NCI-H187 treated with DMSO at 0.1 percent for 48 hours (cell line): ENCODE data around the gene RAB31.
"Not testable (repeated sequence)": the region's sequence is repeated elsewhere in the genome, so short reads cannot be mapped to it uniquely, and the experiment has no call there.

Source experiments
- DNase-seq: peaks from one replicate; lab custom pipeline; 2025; lab: John Stamatoyannopoulos, UW

The RAB31 gene

DNA sequence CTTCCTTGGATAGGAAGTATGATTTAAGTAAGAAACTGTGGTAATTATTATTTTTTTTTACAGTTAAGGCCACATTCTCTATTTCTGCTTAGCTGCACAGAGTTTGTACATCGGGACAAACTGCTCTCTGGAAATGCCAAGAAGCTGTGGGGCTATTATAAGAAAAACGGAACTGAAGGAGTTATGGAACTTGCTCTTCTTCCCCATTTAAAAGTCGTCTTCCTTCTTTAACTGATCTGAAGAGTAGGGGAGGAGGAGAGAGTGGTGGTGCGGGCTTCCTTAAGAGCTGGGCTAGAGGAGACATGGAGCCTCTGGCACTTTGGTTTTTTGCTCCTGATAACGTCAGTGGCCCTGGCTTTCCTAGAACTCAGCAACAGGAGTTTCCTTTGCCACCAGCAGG lies 54.4 kb downstream of the RAB31 start:
- DNase-seq, result no peak

DNA sequence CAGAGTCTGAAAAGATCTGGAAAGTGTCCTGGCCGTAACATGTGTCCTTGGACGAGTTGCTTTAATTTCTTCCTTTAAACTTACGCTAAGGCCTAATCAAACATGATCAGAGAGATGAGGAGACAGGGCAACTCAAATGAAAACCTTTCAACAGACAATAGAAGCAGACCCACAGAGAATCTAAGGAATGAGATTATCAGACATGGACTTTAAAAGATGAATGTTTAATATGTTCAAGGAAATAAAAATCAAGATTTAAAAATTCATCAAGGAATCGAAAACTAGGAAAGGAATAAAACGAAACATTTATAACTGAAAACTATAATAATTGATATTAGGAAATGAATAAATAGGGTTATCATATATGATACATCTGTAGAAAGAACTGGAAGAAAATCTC lies 55.1 kb downstream of the RAB31 start:
- DNase-seq, result no peak

GRCh38 chr18:9764011-9764481 lies 55.9 kb downstream of the RAB31 start:
- no peak for DNase-seq

DNA sequence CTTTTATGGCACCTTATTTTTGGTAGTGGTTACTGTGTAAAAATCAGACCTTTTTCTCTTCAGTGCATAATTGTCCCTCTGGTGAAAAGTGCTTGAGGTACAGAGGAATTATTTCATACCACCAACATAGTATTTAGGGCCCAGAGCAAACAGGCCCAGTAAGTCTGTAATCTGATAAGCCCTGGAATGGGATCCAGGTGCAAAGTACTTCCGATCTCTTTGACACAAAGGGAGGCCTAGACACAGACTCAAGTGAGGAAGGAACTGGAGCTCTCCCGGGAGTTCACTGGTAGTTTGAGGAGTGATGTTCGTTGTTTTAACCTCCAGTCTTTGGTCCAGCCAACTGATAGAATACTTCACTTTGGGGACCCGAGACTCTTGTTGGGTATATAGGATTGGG lies 57.4 kb downstream of the RAB31 start:
- no peak for DNase-seq

DNA sequence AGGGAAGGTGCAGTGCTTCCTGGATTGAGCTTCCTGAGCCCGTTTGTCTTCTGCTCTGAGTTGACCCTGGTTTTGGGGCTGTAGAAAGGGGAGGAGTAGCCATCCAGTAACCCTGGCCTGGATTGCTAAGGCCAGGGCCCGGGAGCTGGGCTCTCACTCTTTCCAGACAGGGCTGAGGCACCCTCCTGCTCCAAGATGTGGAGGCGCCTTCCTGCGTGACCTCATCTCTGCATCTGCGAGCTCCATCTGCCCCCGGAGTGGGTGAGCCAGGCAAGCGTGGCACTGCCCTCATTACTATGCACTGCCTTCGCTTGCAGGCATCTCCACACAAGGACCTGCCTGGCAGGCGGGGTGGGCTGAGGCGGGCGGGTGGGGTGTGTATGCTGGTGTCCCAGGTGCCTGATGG lies 58.0 kb downstream of the RAB31 start:
- DNase-seq, result no peak

DNA sequence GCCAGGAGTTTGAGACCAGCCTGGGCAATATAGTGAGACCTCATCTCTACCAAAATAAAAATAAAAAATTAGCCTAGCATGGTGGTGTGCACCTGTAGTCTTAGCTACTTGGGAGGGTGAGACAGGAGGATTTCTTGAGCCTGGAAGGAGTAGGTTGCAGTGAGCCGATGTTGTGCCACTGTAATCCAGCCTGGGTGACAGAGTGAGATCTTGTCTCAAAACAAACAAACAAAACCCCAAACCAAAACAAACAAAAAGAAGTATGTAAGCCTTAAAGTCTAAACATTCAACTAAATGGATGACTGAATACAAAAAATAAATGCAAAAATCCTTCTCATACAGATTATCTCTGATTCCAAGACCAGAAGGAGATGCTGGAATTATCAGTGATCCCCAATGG lies 58.6 kb downstream of the RAB31 start:
- DNase-seq, result no peak

- DNase-seq, result not testable (repeated sequence)
These were observed 60.1 kb downstream of the RAB31 start for GRCh38 chr18:9768071-9768691.

DNA sequence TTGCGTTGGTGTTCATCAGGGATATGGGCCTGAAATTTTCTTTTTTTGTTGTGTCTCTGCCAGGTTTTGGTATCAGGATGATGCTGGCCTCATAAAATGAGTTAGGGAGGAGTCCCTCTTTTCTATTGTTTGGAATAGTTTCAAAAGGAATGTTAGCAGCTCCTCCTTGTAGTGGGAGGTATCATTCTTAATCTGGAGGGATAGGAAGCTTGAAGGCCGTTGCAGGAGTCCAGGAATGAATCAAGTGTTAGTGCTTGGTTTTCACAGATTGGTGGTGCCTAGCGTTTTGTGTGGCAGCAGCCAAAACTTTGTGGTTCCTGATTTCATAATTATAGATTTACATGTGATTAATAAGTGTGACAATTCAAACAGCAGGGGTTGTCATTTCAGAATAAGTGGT lies 62.0 kb downstream of the RAB31 start:
- DNase-seq, result not testable (repeated sequence)

DNA sequence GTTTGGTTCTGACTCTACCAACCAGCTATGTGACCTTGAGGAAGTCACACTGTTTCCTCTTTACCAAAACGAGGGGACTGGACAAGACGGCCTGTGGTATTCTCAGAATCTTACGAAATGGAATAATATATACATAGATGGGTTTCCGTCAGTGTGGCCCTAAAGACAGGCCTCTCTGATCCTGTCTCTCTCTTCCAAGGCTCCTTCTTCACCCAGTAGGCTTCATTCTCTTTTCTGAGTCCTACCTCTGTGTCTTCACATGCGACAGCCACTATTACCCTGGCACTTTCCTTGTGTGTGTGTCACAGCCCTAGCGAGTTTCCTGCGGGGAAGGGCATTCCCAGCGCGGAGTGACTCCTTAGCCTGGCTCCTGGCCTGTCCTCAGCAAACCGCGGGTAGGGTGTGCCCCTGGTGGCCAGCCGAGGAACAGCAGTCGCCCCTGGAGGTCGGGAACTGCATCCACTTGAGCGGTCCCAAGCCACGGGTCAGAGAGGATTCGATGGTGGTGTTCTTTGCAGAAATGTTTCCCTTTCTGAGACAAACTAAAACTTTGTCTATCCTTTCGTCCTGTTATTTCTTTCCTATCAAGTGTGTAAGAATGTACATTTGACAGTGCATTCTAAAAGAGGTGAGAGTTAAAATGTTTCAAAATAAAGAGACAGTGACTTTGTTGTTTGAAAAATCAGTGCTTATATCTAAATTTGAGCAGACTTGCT lies 63.3 kb downstream of the RAB31 start:
- DNase-seq, result no peak

DNA sequence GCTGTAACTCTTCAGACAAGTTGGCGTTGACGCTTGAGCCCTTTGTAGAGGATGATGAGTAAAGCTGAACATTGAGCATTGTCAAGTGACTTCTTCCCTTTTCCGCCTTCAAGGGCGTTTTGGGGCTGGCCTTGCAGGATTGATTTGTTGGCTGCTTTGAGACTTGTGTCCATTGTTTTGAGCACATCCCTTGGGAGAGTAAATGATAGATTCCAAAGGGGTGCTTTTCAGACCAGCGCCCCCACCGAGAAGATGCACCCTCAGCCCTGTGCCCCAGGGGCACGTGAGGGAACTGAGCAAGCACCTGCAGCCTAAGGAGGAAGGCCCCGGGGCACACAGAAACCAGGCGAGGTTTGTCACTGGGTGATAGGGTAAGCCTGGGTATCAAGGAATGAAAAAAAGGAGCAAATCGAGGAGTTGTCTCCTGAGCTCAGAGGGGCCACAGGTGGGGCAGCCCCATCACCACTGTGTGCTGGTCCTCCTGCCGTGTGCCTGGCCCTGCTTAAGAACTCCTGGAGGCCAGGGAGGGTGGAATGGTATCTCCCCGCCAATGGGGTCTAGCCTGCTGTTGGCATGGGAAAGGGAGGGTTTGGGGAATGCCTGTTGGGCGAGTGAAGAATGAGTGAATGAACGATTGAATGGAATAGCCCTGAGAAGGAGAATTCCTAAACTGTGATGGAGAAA lies 64.0 kb downstream of the RAB31 start:
- DNase-seq, result no peak

GRCh38 chr18:9772847-9773677 lies 65.0 kb downstream of the RAB31 start:
- DNase-seq, result no peak

- DNase-seq, result no peak
These were observed 66.0 kb downstream of the RAB31 start for GRCh38 chr18:9774150-9774549.

DNA sequence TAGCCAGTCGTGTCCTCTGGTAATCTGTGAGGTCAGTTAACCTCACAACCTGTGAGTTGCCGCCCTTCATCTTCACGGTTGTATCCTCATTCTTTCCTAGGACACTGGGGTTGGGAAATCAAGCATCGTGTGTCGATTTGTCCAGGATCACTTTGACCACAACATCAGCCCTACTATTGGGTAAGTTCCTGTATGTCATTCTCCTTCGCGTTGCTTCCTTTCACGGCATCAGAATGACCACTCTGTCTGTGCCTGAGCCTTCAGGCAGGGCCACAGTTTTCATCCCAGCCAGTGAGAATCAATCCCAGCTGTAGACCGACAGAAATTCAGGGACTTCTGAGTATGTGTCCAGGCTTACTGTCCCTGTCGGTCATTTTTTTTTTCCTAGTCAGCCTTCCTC lies 67.1 kb downstream of the RAB31 start:
- DNase-seq, result no peak

DNA sequence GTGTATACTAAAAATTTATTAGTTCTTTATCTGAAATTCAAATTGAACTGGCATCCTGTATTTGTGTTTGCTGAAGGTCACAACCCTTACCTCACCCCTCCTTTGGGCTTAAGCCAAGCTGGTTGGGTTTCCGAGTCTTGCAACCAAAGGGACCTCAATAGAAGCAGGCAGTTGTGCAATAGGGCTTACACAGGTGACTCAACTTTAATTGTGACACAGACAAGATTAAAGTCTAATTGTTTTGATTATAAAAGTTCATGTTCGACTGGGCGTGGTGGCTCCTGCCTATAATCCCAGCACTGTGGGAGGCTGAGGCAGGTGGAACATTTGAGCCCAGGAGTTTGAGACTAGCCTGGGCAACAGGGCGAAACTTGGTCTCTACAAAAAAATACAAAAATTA lies 71.5 kb downstream of the RAB31 start:
- no peak for DNase-seq

GRCh38 chr18:9782073-9782857 lies 74.2 kb downstream of the RAB31 start:
- no peak for DNase-seq

GRCh38 chr18:9786631-9787030 lies 78.5 kb downstream of the RAB31 start:
- no peak for DNase-seq

- no peak for DNase-seq
These were observed 78.9 kb downstream of the RAB31 start for GRCh38 chr18:9787036-9787435.

DNA sequence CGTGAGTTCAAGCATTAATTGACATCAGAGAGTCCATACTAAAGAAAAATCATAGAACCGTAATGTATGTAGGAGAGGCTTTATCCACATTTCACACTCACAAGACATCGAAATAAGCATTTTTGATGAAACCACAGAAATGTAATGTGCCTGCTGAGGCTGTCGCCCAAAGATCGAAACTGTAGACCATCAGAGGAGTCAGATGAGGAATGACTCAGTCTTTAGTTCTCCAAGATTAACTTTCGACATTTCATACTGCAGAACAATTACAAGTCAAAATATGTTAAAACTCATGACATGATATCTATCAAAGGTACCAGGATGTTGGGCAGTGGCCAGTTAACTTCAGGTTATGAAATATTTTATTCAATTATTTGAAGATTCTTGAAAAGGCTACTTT lies 79.6 kb downstream of the RAB31 start:
- no peak for DNase-seq

DNA sequence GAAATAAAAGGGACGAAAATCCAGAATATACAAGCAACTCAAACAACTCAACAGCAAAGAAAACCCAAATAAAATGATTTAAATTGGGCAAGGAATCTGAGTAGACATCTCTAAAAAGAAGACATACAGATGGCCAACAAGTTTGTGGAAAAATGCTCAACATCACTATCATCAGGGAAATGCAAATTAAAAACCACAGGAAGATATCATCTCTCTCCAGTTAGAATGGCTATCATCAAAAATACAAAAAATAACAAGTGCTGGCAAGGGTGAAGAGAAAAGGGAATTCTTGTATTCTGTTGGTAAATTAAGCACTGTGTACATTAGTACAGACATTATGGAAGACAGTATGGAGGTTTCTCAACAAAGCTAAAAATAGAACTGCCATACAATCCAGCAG lies 80.0 kb downstream of the RAB31 start:
- DNase-seq, result no peak

- DNase-seq, result no peak
These were observed 80.8 kb downstream of the RAB31 start for GRCh38 chr18:9788860-9789259.

DNA sequence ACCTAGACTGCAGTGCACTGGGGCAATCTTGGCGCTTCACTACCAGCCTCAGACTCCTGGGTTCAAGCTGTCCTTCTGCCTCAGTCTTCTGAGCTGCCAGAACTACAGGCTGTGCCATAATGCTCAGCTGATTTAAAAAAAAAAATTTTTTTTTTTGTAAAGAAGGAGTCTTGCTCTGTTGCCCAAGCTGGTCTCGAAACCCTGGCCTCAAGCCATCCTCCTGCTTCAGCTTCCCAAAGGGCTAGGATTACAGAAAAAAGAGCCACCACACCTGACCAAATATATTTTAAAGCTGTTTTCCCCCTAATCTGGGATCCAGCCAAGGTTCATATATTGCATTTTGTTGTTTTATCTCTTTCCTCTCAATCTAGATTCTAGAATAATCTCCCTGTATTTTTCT lies 82.2 kb downstream of the RAB31 start:
- DNase-seq, result no peak

DNA sequence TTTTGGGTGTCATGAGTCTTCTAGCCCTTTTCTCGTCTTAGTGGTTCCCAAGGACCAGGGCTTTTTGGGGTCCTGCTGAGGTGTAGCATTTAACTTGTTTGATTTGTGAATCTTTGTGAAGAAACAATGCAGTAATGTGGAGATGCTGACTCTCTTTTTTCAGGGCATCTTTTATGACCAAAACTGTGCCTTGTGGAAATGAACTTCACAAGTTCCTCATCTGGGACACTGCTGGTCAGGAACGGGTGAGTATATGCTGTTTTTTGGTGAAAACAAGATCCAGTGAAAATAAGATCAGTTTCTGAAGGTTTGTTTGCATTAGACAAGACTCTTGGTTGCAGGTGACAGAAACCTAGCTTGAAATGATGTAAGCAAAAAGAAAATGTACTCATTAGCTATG lies 83.9 kb downstream of the RAB31 start:
- no peak for DNase-seq
